ENCODE data around the gene CHRNA10. TPM values are rescaled to one million over a fixed set of nuclear protein-coding genes. Genes with fewer than 3 reads are reported as not detected.

CHRNA10 gene
- 0.56 TPM for polyA plus RNA-seq (2013, experiment 1 of 4)
- polyA plus RNA-seq (2013, experiment 2 of 4): 0.57 TPM
- polyA plus RNA-seq (2013, experiment 3 of 4): 0.59 TPM
- polyA plus RNA-seq (2013, experiment 4 of 4): 0.97 TPM

- H3K27me3 ChIP-seq (ENCODE audit: control insufficient read depth, insufficient read depth, low read length, poor library complexity, severe bottlenecking): no peaks in the 10 kb centered on the region
- no peaks in the 10 kb centered on the region for H3K9me3 ChIP-seq (ENCODE audit: control insufficient read depth, low read length)
- no peak within 1 kb of the TSS for H3K27ac ChIP-seq (ENCODE audit: insufficient read depth, low read depth, low read length, poor library complexity, severe bottlenecking)
- no peak within 1 kb of the TSS for H3K4me3 ChIP-seq (ENCODE audit: insufficient read depth, low read depth, low read length)
- 76 to 81% methylated on average over 9 of the region's 9 CpGs for WGBS, 2 experiments
- no peaks in the 10 kb centered on the region for H3K4me1 ChIP-seq (ENCODE audit: control insufficient read depth, insufficient read depth, low read length)
- peaks cover 32% of the 10 kb centered on the region for H3K36me3 ChIP-seq (ENCODE audit: control insufficient read depth, insufficient read depth, low read length)
Observed at GRCh38 chr11:3671334-3672254, at the start of gene CHRNA10. Gene CHRNA10 (minus strand): TSS chr11:3671384. CDS start chr11:3671312, 72 bp downstream.

GRCh38 chr11:3712274-3712673 is 41.1 kb upstream of the CHRNA10 start:
- Histone ChIP-seq H3K4me1 (ENCODE audit: control insufficient read depth, insufficient read depth, low read length) (no peaks in the 10 kb centered on the region), H3K27ac (ENCODE audit: insufficient read depth, low read depth, low read length, poor library complexity, severe bottlenecking) (no peak overlapping the region), H3K4me3 (ENCODE audit: insufficient read depth, low read depth, low read length) (no peak overlapping the region), H3K27me3 (ENCODE audit: control insufficient read depth, insufficient read depth, low read length, poor library complexity, severe bottlenecking) (no peaks in the 10 kb centered on the region), H3K9me3 (ENCODE audit: control insufficient read depth, low read length) (no peaks in the 10 kb centered on the region), H3K36me3 (ENCODE audit: control insufficient read depth, insufficient read depth, low read length) (peaks cover 30% of the 10 kb centered on the region)
- WGBS, 2 experiments: 77 to 80% methylated on average over 6 of the region's 6 CpGs

- Histone ChIP-seq H3K4me3 (ENCODE audit: insufficient read depth, low read depth, low read length) (no peak overlapping the region), H3K4me1 (ENCODE audit: control insufficient read depth, insufficient read depth, low read length) (no peaks in the 10 kb centered on the region), H3K27me3 (ENCODE audit: control insufficient read depth, insufficient read depth, low read length, poor library complexity, severe bottlenecking) (no peaks in the 10 kb centered on the region), H3K27ac (ENCODE audit: insufficient read depth, low read depth, low read length, poor library complexity, severe bottlenecking) (no peak overlapping the region), H3K9me3 (ENCODE audit: control insufficient read depth, low read length) (no peaks in the 10 kb centered on the region), H3K36me3 (ENCODE audit: control insufficient read depth, insufficient read depth, low read length) (peaks cover 36% of the 10 kb centered on the region)
- WGBS, 2 experiments: 88 to 93% methylated on average over 4 of the region's 4 CpGs
Observed at GRCh38 chr11:3710485-3711259, 39.5 kb upstream of the CHRNA10 start.

GRCh38 chr11:3709977-3710376 is 38.8 kb upstream of the CHRNA10 start:
- Histone ChIP-seq H3K9me3 (ENCODE audit: control insufficient read depth, low read length) (no peaks in the 10 kb centered on the region), H3K4me3 (ENCODE audit: insufficient read depth, low read depth, low read length) (no peak overlapping the region), H3K27me3 (ENCODE audit: control insufficient read depth, insufficient read depth, low read length, poor library complexity, severe bottlenecking) (no peaks in the 10 kb centered on the region), H3K36me3 (ENCODE audit: control insufficient read depth, insufficient read depth, low read length) (peaks cover 43% of the 10 kb centered on the region), H3K4me1 (ENCODE audit: control insufficient read depth, insufficient read depth, low read length) (no peaks in the 10 kb centered on the region), H3K27ac (ENCODE audit: insufficient read depth, low read depth, low read length, poor library complexity, severe bottlenecking) (no peak overlapping the region)
- WGBS, 2 experiments: 70 to 89% methylated on average over 1 of the region's 1 CpG

- Histone ChIP-seq H3K4me3 (ENCODE audit: insufficient read depth, low read depth, low read length) (no peak overlapping the region), H3K27me3 (ENCODE audit: control insufficient read depth, insufficient read depth, low read length, poor library complexity, severe bottlenecking) (no peaks in the 10 kb centered on the region), H3K27ac (ENCODE audit: insufficient read depth, low read depth, low read length, poor library complexity, severe bottlenecking) (no peak overlapping the region), H3K36me3 (ENCODE audit: control insufficient read depth, insufficient read depth, low read length) (peaks cover 47% of the 10 kb centered on the region), H3K9me3 (ENCODE audit: control insufficient read depth, low read length) (no peaks in the 10 kb centered on the region), H3K4me1 (ENCODE audit: control insufficient read depth, insufficient read depth, low read length) (no peaks in the 10 kb centered on the region)
- WGBS, 2 experiments: 94 to 95% methylated on average over 1 of the region's 2 CpGs
Observed at GRCh38 chr11:3707176-3707575, 36.0 kb upstream of the CHRNA10 start.

- no peak overlapping the region for H3K4me3 ChIP-seq (ENCODE audit: insufficient read depth, low read depth, low read length)
- no peaks in the 10 kb centered on the region for H3K9me3 ChIP-seq (ENCODE audit: control insufficient read depth, low read length)
- peaks cover 63% of the 10 kb centered on the region for H3K36me3 ChIP-seq (ENCODE audit: control insufficient read depth, insufficient read depth, low read length)
- no peaks in the 10 kb centered on the region for H3K4me1 ChIP-seq (ENCODE audit: control insufficient read depth, insufficient read depth, low read length)
- no peaks in the 10 kb centered on the region for H3K27me3 ChIP-seq (ENCODE audit: control insufficient read depth, insufficient read depth, low read length, poor library complexity, severe bottlenecking)
- 94 to 100% methylated on average over 3 of the region's 3 CpGs for WGBS, 2 experiments
- H3K27ac ChIP-seq (ENCODE audit: insufficient read depth, low read depth, low read length, poor library complexity, severe bottlenecking): no peak overlapping the region
Observed at GRCh38 chr11:3703383-3703782, 32.2 kb upstream of the CHRNA10 start.

GRCh38 chr11:3700910-3701309 is 29.7 kb upstream of the CHRNA10 start:
- H3K4me1 ChIP-seq (ENCODE audit: control insufficient read depth, insufficient read depth, low read length): no peaks in the 10 kb centered on the region

GRCh38 chr11:3700410-3700809 is 29.2 kb upstream of the CHRNA10 start:
- Histone ChIP-seq H3K4me3 (ENCODE audit: insufficient read depth, low read depth, low read length) (no peak overlapping the region), H3K4me1 (ENCODE audit: control insufficient read depth, insufficient read depth, low read length) (no peaks in the 10 kb centered on the region), H3K36me3 (ENCODE audit: control insufficient read depth, insufficient read depth, low read length) (peaks cover 62% of the 10 kb centered on the region), H3K27ac (ENCODE audit: insufficient read depth, low read depth, low read length, poor library complexity, severe bottlenecking) (no peak overlapping the region), H3K27me3 (ENCODE audit: control insufficient read depth, insufficient read depth, low read length, poor library complexity, severe bottlenecking) (no peaks in the 10 kb centered on the region), H3K9me3 (ENCODE audit: control insufficient read depth, low read length) (no peaks in the 10 kb centered on the region)
- 92 to 100% methylated on average over 2 of the region's 2 CpGs for WGBS, 2 experiments

More at GRCh38 chr11:3700910-3701309, 29.7 kb upstream of the CHRNA10 start:
- WGBS, 2 experiments: 93 to 98% methylated on average over 1 to 2 of the region's 2 CpGs
- Histone ChIP-seq H3K4me3 (ENCODE audit: insufficient read depth, low read depth, low read length) (no peak overlapping the region), H3K36me3 (ENCODE audit: control insufficient read depth, insufficient read depth, low read length) (peaks cover 62% of the 10 kb centered on the region), H3K27ac (ENCODE audit: insufficient read depth, low read depth, low read length, poor library complexity, severe bottlenecking) (no peak overlapping the region), H3K9me3 (ENCODE audit: control insufficient read depth, low read length) (no peaks in the 10 kb centered on the region), H3K27me3 (ENCODE audit: control insufficient read depth, insufficient read depth, low read length, poor library complexity, severe bottlenecking) (no peaks in the 10 kb centered on the region)

- Histone ChIP-seq H3K27me3 (ENCODE audit: control insufficient read depth, insufficient read depth, low read length, poor library complexity, severe bottlenecking) (no peaks in the 10 kb centered on the region), H3K4me1 (ENCODE audit: control insufficient read depth, insufficient read depth, low read length) (no peaks in the 10 kb centered on the region), H3K9me3 (ENCODE audit: control insufficient read depth, low read length) (no peaks in the 10 kb centered on the region), H3K36me3 (ENCODE audit: control insufficient read depth, insufficient read depth, low read length) (peaks cover 43% of the 10 kb centered on the region), H3K4me3 (ENCODE audit: insufficient read depth, low read depth, low read length) (no peak overlapping the region), H3K27ac (ENCODE audit: insufficient read depth, low read depth, low read length, poor library complexity, severe bottlenecking) (no peak overlapping the region)
- WGBS, 2 experiments: 94 to 95% methylated on average over 3 to 4 of the region's 4 CpGs
Observed at GRCh38 chr11:3686751-3687150, 15.6 kb upstream of the CHRNA10 start.

GRCh38 chr11:3685923-3686322 is 14.7 kb upstream of the CHRNA10 start:
- no peak overlapping the region for H3K4me3 ChIP-seq (ENCODE audit: insufficient read depth, low read depth, low read length)
- no peak overlapping the region for H3K27ac ChIP-seq (ENCODE audit: insufficient read depth, low read depth, low read length, poor library complexity, severe bottlenecking)
- H3K4me1 ChIP-seq (ENCODE audit: control insufficient read depth, insufficient read depth, low read length): no peaks in the 10 kb centered on the region
- WGBS, 2 experiments: 95% methylated on average over 7 of the region's 7 CpGs
- no peaks in the 10 kb centered on the region for H3K27me3 ChIP-seq (ENCODE audit: control insufficient read depth, insufficient read depth, low read length, poor library complexity, severe bottlenecking)
- no peaks in the 10 kb centered on the region for H3K9me3 ChIP-seq (ENCODE audit: control insufficient read depth, low read length)
- H3K36me3 ChIP-seq (ENCODE audit: control insufficient read depth, insufficient read depth, low read length): peaks cover 40% of the 10 kb centered on the region
